GM20000 (cell line): ENCODE results near the gene DSCAML1.

Experiments used
- DNase-seq: peaks from one replicate; pipeline ENCODE4 v3.0.0; 2012; ENCODE audit warnings: low spot score
- TF ChIP-seq, protein P1 (sequence below): IDR thresholded peaks from 2 replicates; pipeline ENCODE4 v1.5.1; 2012; ENCODE audit warnings: mild to moderate bottlenecking, control low read depth; ENCODE audit errors: extremely low read depth, missing control alignments

The DSCAML1 gene

DNA sequence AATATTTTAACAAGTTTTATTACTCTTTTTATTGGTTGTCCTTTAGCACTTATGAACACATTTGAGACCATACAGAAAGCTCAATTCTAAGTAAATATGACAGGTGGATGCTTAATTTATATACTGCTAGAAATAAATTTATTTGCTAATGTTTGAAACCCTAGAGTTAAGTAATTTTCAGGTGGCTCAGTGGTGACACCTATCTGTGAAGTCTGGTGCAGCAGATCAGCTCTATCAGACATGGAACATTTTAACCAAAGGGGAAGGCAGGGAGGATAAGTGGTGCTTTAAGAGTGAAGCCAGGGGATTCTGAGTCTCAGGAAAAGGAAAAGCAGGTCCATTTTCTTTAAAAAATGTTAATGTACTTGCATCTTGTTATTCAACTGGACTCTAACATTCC, 175.8 kb downstream of the DSCAML1 start:
- no peak for DNase-seq
- TF ChIP-seq, protein P1, sequence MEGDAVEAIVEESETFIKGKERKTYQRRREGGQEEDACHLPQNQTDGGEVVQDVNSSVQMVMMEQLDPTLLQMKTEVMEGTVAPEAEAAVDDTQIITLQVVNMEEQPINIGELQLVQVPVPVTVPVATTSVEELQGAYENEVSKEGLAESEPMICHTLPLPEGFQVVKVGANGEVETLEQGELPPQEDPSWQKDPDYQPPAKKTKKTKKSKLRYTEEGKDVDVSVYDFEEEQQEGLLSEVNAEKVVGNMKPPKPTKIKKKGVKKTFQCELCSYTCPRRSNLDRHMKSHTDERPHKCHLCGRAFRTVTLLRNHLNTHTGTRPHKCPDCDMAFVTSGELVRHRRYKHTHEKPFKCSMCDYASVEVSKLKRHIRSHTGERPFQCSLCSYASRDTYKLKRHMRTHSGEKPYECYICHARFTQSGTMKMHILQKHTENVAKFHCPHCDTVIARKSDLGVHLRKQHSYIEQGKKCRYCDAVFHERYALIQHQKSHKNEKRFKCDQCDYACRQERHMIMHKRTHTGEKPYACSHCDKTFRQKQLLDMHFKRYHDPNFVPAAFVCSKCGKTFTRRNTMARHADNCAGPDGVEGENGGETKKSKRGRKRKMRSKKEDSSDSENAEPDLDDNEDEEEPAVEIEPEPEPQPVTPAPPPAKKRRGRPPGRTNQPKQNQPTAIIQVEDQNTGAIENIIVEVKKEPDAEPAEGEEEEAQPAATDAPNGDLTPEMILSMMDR, result no peak

DNA sequence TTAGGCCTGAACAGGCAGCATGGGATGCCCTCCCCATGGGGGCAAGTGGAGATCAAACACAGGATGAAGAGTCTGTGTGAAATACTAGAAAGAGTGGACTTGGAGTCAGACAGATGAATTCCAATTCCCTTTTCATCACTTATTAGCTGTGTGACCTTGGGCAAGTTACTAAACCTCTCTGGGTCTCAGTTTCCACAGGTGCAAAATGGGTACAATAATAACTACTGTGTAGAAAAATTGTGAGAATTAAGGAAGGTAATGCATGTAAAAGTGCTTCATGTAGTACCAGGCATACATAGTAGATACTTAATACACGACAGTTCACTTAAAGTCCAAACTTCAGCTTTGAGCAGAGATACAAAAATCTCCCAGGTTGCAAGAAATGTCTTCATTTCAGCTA, 176.4 kb downstream of the DSCAML1 start:
- TF ChIP-seq, protein P1, result no peak
- no peak for DNase-seq

DNA sequence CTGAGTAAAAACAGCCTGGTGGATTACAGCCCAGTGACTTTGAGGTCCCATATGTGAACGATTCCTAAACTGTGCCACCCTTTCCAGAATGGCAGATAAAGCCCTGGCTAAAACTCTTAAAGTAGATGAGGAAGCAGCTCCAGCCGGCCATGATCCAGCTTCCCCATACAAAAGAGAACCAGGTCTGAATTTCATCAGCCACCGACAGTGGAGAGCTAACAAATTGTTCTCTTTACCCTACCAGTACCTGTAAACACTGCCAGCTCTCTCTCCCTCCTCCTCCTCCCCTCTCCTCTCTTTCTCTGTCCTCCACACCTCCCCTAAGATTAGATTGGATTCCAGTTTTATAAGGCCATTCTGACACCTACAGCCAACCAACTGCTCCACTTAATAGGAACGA, 176.9 kb downstream of the DSCAML1 start:
- no peak for DNase-seq
- TF ChIP-seq, protein P1, result no peak

DNA sequence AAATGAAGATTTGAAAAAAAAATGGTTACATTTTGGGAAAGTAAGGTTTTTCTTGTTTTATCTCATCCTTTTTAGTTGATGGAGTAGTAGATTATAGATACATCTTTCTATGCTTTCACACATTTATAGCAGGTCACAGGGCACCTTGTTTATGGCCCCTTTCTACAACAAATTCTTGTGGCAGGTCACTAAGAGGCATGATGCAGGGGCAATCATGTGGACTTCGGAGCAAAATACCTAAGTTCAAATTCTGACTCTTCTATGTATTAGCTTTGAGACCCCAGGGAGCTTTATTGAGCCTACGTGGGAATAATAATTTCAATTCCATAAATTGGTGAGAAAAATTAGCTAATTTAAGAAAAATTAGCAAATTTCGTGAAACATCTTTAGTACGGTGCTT, 177.4 kb downstream of the DSCAML1 start:
- no peak for DNase-seq
- TF ChIP-seq, protein P1, result no peak

DNA sequence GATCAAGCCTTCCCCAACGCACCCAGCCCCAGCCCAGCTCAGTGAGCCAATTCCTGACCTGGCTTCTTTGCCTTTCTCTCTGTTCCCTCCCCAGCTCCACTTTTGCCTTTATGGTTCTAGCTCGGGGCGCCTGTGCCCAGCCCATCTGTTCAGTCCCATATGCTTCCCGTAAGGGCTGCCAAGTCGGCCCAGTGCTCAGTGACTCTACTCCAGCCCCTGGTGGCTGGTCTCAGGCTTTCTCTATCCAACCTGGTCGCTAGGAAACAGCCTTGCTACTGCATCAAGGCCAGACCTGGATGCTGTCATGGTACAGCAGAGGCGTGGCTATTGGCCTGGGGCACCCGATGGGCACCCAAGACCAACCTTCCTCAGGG, 178.0 kb downstream of the DSCAML1 start:
- TF ChIP-seq, protein P1, result no peak
- DNase-seq, result no peak

DNA sequence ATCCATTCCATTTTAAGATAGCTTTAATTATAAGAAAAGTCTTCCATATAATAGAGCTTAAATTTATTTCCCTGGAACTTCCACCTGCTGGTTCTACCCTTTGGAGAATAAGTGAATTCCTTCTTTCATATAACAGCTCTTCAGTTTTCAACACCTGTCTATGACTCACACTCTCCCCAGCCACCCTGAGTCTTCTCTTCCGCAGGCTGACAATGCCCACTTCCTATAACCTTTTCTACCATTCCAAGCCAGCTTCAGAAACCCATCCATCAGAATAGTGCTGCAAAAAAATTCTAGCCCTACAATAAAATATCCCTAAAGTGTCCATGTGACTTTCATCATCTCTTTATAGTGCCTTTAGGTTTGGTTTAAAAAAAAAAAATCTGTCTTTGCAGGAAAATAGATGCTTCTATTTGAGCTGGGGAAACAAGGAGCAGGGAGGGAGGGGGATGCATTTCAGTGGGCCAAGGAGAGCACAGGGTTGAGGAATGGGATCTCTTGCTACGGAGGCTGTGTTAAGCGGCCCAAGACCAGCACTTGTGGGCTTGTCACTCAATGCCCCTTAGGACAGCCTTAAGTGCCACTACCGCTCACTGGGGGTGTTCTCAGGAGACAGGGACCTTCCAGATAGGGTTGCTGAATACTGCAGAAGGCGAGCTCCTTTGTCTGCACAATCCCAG, 178.6 kb downstream of the DSCAML1 start:
- no peak for DNase-seq

DNA sequence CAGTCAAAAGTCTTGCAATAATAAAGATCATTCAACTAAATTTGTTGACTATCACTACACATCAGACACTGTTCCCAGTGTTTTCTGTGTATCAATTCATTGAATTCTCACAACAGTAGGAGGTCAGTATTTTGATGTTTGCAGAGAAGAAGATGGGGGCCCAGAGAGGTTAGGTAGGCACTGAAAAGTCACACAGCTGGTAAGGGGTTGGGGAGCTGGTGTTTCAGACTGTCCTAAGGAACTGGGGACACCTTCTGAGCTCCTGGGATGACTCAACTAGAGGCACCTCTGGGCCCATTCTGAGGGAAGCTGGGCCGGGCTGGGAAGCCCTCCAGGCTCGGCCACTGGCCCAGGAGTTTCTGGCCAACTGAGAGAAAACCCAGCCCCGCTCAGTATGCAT, 180.0 kb downstream of the DSCAML1 start:
- no peak for DNase-seq
- TF ChIP-seq, protein P1, result no peak

More for the DNA sequence above, 178.6 kb downstream of the DSCAML1 start:
- TF ChIP-seq, protein P1, result no peak
